Uterus (tissue), 2 donors: Measurements from ENCODE around the gene OBP2A.

ENCODE experiments used
- CTCF ChIP-seq, 4 experiments: fragments of 200-600 bp in 2 of 4; fragments of 450-650 bp in 2 of 4; sonication (generic) in 2 of 4; IDR thresholded peaks; one replicate each; pipeline ENCODE4 v1.5.1; 2016 to 2019; ENCODE audit warnings: antibody characterized with exemption in 4 of 4, mild to moderate bottlenecking in 2 of 4, moderate library complexity in 1 of 4
- POLR2A ChIP-seq, 2 donors: fragments of 450-650 bp; IDR thresholded peaks; one replicate each; pipeline ENCODE4 v1.6.1; 2016; ENCODE audit warnings: antibody characterized with exemption in 2 of 2, mild to moderate bottlenecking in 1 of 2, moderate library complexity in 1 of 2

- TF ChIP-seq CTCF (IDR thresholded peaks at IDR 0.05) (no peak), POLR2A (IDR thresholded peaks at IDR 0.05) (no peak)
Observed at GRCh38 chr9:135524130-135524861, 21.6 kb upstream of the OBP2A start.
